Measurements from ENCODE around the gene SAMHD1. TPM values are rescaled to one million over a fixed set of nuclear protein-coding genes. Genes with fewer than 3 reads are reported as not detected.
"Not testable (repeated sequence)": the region's sequence is repeated elsewhere in the genome, so short reads cannot be mapped to it uniquely, and the experiment has no call there.

Gene SAMHD1
- 24.7 TPM for polyA plus RNA-seq (2013)

- 0% methylated on average over 56 of the region's 66 CpGs for WGBS (ENCODE audit: insufficient coverage)
- Histone ChIP-seq H3K27ac (ENCODE audit: insufficient read depth in 1 of 2, low read depth in 1 of 2, low read length in 2 of 2, poor library complexity in 1 of 2, severe bottlenecking in 2 of 2) (peak within 1 kb of the TSS in 1 of 2 experiments; percentile 34), H3K27me3 (replicated peaks in 2 of 5; ENCODE audit: control insufficient read depth in 4 of 5, insufficient read depth in 5 of 5, low read length in 4 of 5) (peaks cover 0 to 2% (median 0%) of the 10 kb centered on the region in 5 experiments), H3K9me3 (ENCODE audit: control extremely low read depth in 1 of 5, control insufficient read depth in 4 of 5, insufficient read depth in 2 of 5, low read depth in 1 of 5, low read length in 4 of 5) (no peaks in the 10 kb centered on the region), H3K4me1 (ENCODE audit: control extremely low read depth in 1 of 4, control insufficient read depth in 4 of 4, insufficient read depth in 4 of 4, low read length in 3 of 4) (peaks cover 9 to 44% (median 36%) of the 10 kb centered on the region in 4 experiments), H3K4me3 (ENCODE audit: control insufficient read depth in 1 of 7, extremely low read depth in 1 of 7, insufficient read depth in 4 of 7, low read depth in 2 of 7, low read length in 6 of 7) (peak within 1 kb of the TSS; percentile 71 to 90 (median 75)), H3K36me3 (ENCODE audit: control insufficient read depth in 4 of 4, insufficient read depth in 4 of 4, low read length in 3 of 4) (no peaks in the 10 kb centered on the region)
- POLR2A ChIA-PET = no interaction called here
- peak; percentile 80 to 85 (median 84) for DNase-seq
- CTCF ChIA-PET = no interaction called here
These were observed at the start of gene SAMHD1 for GRCh38 chr20:36951198-36951978. TSS of gene SAMHD1 (minus strand) at chr20:36951708. CDS start at chr20:36951643, 65 bp downstream.

DNA sequence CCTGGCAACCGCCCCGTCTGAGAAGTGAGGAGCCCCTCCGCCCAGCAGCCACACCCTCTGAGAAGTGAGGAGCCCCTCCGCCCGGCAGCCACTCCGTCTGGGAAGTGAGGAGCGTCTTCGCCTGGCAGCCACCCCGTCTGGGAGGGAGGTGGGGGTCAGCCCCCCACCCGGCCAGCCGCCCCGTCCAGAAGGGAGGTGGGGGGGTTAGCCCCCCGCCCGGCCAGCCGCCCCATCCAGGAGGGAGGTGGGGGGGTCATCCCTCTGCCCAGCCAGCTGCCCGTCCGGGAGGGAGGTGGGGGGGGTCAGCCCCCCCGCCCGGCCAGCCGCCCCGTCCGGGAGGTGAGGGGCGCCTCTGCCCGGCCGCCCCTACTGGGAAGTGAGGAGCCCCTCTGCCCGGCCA is 48.7 kb upstream of the SAMHD1 start:
- H3K36me3 ChIP-seq (ENCODE audit: control insufficient read depth in 4 of 4, insufficient read depth in 4 of 4, low read length in 3 of 4) = peaks cover 12 to 45% (median 21%) of the 10 kb centered on the region in 4 experiments
- H3K4me3 ChIP-seq (ENCODE audit: control insufficient read depth in 1 of 7, extremely low read depth in 1 of 7, insufficient read depth in 4 of 7, low read depth in 2 of 7, low read length in 6 of 7); H3K27ac ChIP-seq (ENCODE audit: insufficient read depth in 1 of 2, low read depth in 1 of 2, low read length in 2 of 2, poor library complexity in 1 of 2, severe bottlenecking in 2 of 2); POLR2A ChIA-PET; H3K4me1 ChIP-seq (ENCODE audit: control extremely low read depth in 1 of 4, control insufficient read depth in 4 of 4, insufficient read depth in 4 of 4, low read length in 3 of 4); H3K9me3 ChIP-seq (ENCODE audit: control extremely low read depth in 1 of 5, control insufficient read depth in 4 of 5, insufficient read depth in 2 of 5, low read depth in 1 of 5, low read length in 4 of 5); H3K27me3 ChIP-seq (replicated peaks in 2 of 5; ENCODE audit: control insufficient read depth in 4 of 5, insufficient read depth in 5 of 5, low read length in 4 of 5); CTCF ChIA-PET; DNase-seq: not testable (repeated sequence)
- no CpG with 5 or more reads among the region's 26 CpGs for WGBS (ENCODE audit: insufficient coverage)

DNA sequence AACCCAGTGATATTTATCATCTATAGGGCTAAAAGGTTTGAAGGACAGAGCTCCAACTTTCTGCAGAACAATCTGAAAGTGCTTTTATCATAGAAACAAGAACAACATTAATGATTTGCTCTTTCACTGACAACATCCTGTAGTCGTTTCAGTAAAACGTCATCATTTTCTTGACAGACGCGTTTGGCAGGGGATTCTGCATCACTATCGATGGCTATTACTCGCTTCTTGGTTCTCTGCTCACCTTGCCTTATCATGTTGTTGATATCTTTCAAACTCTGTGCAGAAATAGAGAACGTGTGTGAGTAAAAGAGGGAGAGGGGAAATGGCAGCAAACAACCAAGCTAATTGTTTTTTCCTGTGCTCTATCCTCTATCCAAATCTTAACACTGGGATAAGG is 47.1 kb upstream of the SAMHD1 start:
- Histone ChIP-seq H3K4me3 (ENCODE audit: control insufficient read depth in 1 of 7, extremely low read depth in 1 of 7, insufficient read depth in 4 of 7, low read depth in 2 of 7, low read length in 6 of 7) (no peak overlapping the region), H3K27me3 (replicated peaks in 2 of 5; ENCODE audit: control insufficient read depth in 4 of 5, insufficient read depth in 5 of 5, low read length in 4 of 5) (no peaks in the 10 kb centered on the region), H3K4me1 (ENCODE audit: control extremely low read depth in 1 of 4, control insufficient read depth in 4 of 4, insufficient read depth in 4 of 4, low read length in 3 of 4) (no peaks in the 10 kb centered on the region), H3K9me3 (ENCODE audit: control extremely low read depth in 1 of 5, control insufficient read depth in 4 of 5, insufficient read depth in 2 of 5, low read depth in 1 of 5, low read length in 4 of 5) (peaks cover 0 to 4% (median 2%) of the 10 kb centered on the region in 5 experiments), H3K36me3 (ENCODE audit: control insufficient read depth in 4 of 4, insufficient read depth in 4 of 4, low read length in 3 of 4) (peaks cover 12 to 43% (median 25%) of the 10 kb centered on the region in 4 experiments), H3K27ac (ENCODE audit: insufficient read depth in 1 of 2, low read depth in 1 of 2, low read length in 2 of 2, poor library complexity in 1 of 2, severe bottlenecking in 2 of 2) (no peak overlapping the region)
- WGBS (ENCODE audit: insufficient coverage) = 90% methylated on average over 6 of the region's 7 CpGs
- ChIA-PET CTCF (no interaction called here), POLR2A (no interaction called here)
- DNase-seq = no peak

DNA sequence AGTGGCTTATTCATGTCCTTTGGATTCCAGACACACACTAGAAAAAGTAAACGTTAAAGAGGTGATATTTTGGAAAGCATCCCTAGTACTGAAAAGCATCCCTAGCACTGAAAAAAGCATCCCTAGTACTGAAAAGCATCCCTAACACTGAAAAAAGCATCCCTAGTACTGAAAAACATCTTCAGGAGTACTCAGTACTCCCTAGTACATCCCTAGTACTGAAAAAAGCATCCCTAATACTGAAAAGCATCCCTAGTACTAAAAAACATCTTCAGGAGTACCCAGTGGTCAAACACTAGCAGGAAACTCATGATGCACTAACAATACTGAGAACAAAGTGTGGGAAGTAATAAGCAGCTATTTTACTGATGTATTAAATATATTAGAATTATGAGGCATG is 45.6 kb upstream of the SAMHD1 start:
- no peaks in the 10 kb centered on the region for H3K27me3 ChIP-seq (replicated peaks in 2 of 5; ENCODE audit: control insufficient read depth in 4 of 5, insufficient read depth in 5 of 5, low read length in 4 of 5)
- H3K4me3 ChIP-seq (ENCODE audit: control insufficient read depth in 1 of 7, extremely low read depth in 1 of 7, insufficient read depth in 4 of 7, low read depth in 2 of 7, low read length in 6 of 7) = no peak overlapping the region
- H3K4me1 ChIP-seq (ENCODE audit: control extremely low read depth in 1 of 4, control insufficient read depth in 4 of 4, insufficient read depth in 4 of 4, low read length in 3 of 4) = no peaks in the 10 kb centered on the region
- peaks cover 5 to 30% (median 18%) of the 10 kb centered on the region in 4 experiments for H3K36me3 ChIP-seq (ENCODE audit: control insufficient read depth in 4 of 4, insufficient read depth in 4 of 4, low read length in 3 of 4)
- POLR2A ChIA-PET = no interaction called here
- no CpG with 5 or more reads among the region's 1 CpG for WGBS (ENCODE audit: insufficient coverage)
- H3K9me3 ChIP-seq (ENCODE audit: control extremely low read depth in 1 of 5, control insufficient read depth in 4 of 5, insufficient read depth in 2 of 5, low read depth in 1 of 5, low read length in 4 of 5) = peaks cover 0 to 10% (median 7%) of the 10 kb centered on the region in 5 experiments
- no peak for DNase-seq
- CTCF ChIA-PET = no interaction called here
- no peak overlapping the region for H3K27ac ChIP-seq (ENCODE audit: insufficient read depth in 1 of 2, low read depth in 1 of 2, low read length in 2 of 2, poor library complexity in 1 of 2, severe bottlenecking in 2 of 2)

GRCh38 chr20:36994221-36994620 is 42.7 kb upstream of the SAMHD1 start:
- H3K4me3 ChIP-seq (ENCODE audit: control insufficient read depth in 1 of 7, extremely low read depth in 1 of 7, insufficient read depth in 4 of 7, low read depth in 2 of 7, low read length in 6 of 7); H3K4me1 ChIP-seq (ENCODE audit: control extremely low read depth in 1 of 4, control insufficient read depth in 4 of 4, insufficient read depth in 4 of 4, low read length in 3 of 4); POLR2A ChIA-PET; DNase-seq; H3K27ac ChIP-seq (ENCODE audit: insufficient read depth in 1 of 2, low read depth in 1 of 2, low read length in 2 of 2, poor library complexity in 1 of 2, severe bottlenecking in 2 of 2); H3K27me3 ChIP-seq (replicated peaks in 2 of 5; ENCODE audit: control insufficient read depth in 4 of 5, insufficient read depth in 5 of 5, low read length in 4 of 5): not testable (repeated sequence)
- peaks cover 5 to 29% (median 17%) of the 10 kb centered on the region in 4 experiments for H3K36me3 ChIP-seq (ENCODE audit: control insufficient read depth in 4 of 4, insufficient read depth in 4 of 4, low read length in 3 of 4)
- WGBS (ENCODE audit: insufficient coverage) = 100% methylated on average over 3 of the region's 4 CpGs
- CTCF ChIA-PET = interaction anchor here (0.6 kb wide), 1 partner anchor 83 kb away, joined by 4 read pairs; no protein-coding TSS in a partner anchor
- H3K9me3 ChIP-seq (ENCODE audit: control extremely low read depth in 1 of 5, control insufficient read depth in 4 of 5, insufficient read depth in 2 of 5, low read depth in 1 of 5, low read length in 4 of 5) = peaks cover 0 to 10% (median 7%) of the 10 kb centered on the region in 5 experiments

DNA sequence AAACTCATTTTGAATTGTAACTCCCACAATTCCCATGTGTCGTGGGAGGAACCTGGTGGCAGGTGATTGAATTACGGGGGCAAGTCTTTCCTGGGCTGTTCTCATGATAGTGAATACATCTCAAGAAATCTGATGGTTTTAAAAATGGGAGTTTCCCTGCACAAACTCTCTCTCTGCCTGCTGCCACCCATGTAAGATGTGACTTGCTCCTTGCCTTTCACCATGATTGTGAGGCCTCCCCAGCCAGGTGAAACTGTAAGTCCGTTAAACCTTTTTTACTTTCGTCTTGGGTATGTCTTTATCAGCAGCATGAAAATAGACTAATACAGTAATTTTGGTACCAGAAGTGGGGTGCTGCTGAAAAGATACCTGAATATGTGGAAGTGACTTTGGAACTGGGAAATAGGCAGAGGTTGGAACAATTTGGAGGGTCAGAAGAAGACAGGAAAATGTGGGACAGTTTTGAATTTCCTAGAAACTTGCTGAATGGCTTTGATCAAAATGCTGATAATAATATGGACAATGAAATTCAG is 41.4 kb upstream of the SAMHD1 start:
- H3K9me3 ChIP-seq (ENCODE audit: control extremely low read depth in 1 of 5, control insufficient read depth in 4 of 5, insufficient read depth in 2 of 5, low read depth in 1 of 5, low read length in 4 of 5) = peaks cover 0 to 10% (median 7%) of the 10 kb centered on the region in 5 experiments

GRCh38 chr20:36991703-36992102 is 40.2 kb upstream of the SAMHD1 start:
- Histone ChIP-seq H3K27me3 (replicated peaks in 2 of 5; ENCODE audit: control insufficient read depth in 4 of 5, insufficient read depth in 5 of 5, low read length in 4 of 5) (no peaks in the 10 kb centered on the region), H3K36me3 (ENCODE audit: control insufficient read depth in 4 of 4, insufficient read depth in 4 of 4, low read length in 3 of 4) (peaks cover 2 to 21% (median 6%) of the 10 kb centered on the region in 4 experiments), H3K27ac (ENCODE audit: insufficient read depth in 1 of 2, low read depth in 1 of 2, low read length in 2 of 2, poor library complexity in 1 of 2, severe bottlenecking in 2 of 2) (no peak overlapping the region), H3K4me1 (ENCODE audit: control extremely low read depth in 1 of 4, control insufficient read depth in 4 of 4, insufficient read depth in 4 of 4, low read length in 3 of 4) (peaks cover 0 to 12% (median 0%) of the 10 kb centered on the region in 4 experiments), H3K9me3 (ENCODE audit: control extremely low read depth in 1 of 5, control insufficient read depth in 4 of 5, insufficient read depth in 2 of 5, low read depth in 1 of 5, low read length in 4 of 5) (peaks cover 0 to 10% (median 7%) of the 10 kb centered on the region in 5 experiments), H3K4me3 (ENCODE audit: control insufficient read depth in 1 of 7, extremely low read depth in 1 of 7, insufficient read depth in 4 of 7, low read depth in 2 of 7, low read length in 6 of 7) (no peak overlapping the region)
- no peak for DNase-seq
- CTCF ChIA-PET = no interaction called here
- POLR2A ChIA-PET = no interaction called here
- 100% methylated on average over 2 of the region's 3 CpGs for WGBS (ENCODE audit: insufficient coverage)

More for the DNA sequence above, 41.4 kb upstream of the SAMHD1 start:
- no peak for DNase-seq
- Histone ChIP-seq H3K4me3 (ENCODE audit: control insufficient read depth in 1 of 7, extremely low read depth in 1 of 7, insufficient read depth in 4 of 7, low read depth in 2 of 7, low read length in 6 of 7) (no peak overlapping the region), H3K4me1 (ENCODE audit: control extremely low read depth in 1 of 4, control insufficient read depth in 4 of 4, insufficient read depth in 4 of 4, low read length in 3 of 4) (peaks cover 0 to 12% (median 0%) of the 10 kb centered on the region in 4 experiments), H3K36me3 (ENCODE audit: control insufficient read depth in 4 of 4, insufficient read depth in 4 of 4, low read length in 3 of 4) (peaks cover 2 to 24% (median 12%) of the 10 kb centered on the region in 4 experiments), H3K27me3 (replicated peaks in 2 of 5; ENCODE audit: control insufficient read depth in 4 of 5, insufficient read depth in 5 of 5, low read length in 4 of 5) (no peaks in the 10 kb centered on the region), H3K27ac (ENCODE audit: insufficient read depth in 1 of 2, low read depth in 1 of 2, low read length in 2 of 2, poor library complexity in 1 of 2, severe bottlenecking in 2 of 2) (no peak overlapping the region)
- WGBS (ENCODE audit: insufficient coverage) = 100% methylated on average over 3 of the region's 4 CpGs
- ChIA-PET CTCF (no interaction called here), POLR2A (no interaction called here)
